Measurements from ENCODE around the gene CXCL1.

Gene CXCL1

DNA sequence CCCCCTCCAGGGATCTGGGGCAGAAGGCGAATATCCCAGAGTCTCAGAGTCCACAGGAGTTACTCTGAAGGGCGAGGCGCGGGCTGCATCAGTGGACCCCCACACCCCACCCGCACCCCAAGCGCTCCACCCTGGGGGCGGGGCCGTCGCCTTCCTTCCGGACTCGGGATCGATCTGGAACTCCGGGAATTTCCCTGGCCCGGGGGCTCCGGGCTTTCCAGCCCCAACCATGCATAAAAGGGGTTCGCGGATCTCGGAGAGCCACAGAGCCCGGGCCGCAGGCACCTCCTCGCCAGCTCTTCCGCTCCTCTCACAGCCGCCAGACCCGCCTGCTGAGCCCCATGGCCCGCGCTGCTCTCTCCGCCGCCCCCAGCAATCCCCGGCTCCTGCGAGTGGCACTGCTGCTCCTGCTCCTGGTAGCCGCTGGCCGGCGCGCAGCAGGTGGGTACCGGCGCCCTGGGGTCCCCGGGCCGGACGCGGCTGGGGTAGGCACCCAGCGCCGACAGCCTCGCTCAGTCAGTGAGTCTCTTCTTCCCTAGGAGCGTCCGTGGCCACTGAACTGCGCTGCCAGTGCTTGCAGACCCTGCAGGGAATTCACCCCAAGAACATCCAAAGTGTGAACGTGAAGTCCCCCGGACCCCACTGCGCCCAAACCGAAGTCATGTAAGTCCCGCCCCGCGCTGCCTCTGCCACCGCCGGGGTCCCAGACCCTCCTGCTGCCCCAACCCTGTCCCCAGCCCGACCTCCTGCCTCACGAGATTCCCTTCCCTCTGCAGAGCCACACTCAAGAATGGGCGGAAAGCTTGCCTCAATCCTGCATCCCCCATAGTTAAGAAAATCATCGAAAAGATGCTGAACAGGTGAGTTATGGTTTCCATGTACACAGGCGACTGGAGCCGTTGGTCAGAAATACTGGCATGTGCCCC is at the start of gene CXCL1:
Gene CXCL1, plus strand, starts transcription at position 264 of the 926 bp plus-strand sequence. Its CDS starts 78 bp downstream, at position 342.
- DNase-seq, result no peak

DNA sequence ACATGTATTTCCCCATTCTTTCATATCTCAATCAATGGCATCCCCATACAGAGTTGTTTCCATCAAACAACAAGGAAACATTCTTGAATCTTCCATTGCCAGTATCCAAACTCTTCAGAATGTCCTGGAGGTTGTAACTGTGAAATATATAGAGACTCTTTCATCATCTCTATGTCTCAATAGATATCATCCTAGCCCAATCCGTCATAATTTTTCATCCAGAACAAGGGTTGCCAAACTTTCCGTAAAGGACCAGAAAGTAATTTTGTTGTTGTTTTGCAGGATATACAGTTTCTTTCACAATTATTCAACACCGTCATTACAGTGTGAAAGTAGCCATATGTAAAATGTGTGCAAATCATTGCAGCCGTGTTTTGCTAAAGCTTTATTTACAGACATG is 47.9 kb upstream of the CXCL1 start:
- DNase-seq, result no peak

DNA sequence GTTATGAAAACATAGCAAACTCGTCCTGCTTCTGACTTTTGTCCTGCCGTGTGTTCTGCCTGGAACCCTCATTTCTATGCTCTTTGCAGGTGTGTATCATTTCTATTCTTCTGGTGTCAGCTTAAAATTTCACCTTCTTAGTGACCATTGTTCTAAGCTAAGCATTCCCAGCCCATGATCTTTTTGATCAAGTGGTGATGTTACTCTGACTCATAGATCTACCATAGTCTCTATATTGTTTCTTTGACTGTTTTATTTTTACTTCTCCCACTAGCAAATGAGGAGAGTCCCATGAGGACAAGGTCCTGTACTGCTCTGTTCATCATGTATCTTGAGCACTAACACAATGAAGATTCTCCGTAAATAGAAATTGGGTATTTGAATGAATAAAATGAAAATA is 46.8 kb upstream of the CXCL1 start:
- no peak for DNase-seq

- DNase-seq, result no peak
Measured at GRCh38 chr4:73822812-73823504, 46.2 kb upstream of the CXCL1 start.

DNA sequence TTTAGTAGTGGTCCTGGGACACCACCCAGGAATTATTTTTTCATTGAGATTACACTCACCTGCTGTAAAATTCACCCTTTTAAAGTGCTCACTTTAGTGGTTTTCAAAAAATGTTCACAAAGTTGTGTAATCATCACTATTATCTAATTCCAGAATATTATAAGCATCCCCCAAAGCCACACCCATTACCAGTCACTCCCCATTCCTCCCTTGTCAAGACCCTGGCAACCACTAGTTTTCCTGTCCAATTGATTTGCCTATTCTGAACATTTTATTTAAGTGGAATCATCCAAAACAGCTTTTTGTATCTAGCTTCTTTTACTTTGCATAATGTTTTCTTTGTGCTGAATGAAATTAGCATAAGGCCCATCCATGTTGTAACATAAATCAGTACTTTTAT is 45.4 kb upstream of the CXCL1 start:
- no peak for DNase-seq

GRCh38 chr4:73828956-73829355 is 40.2 kb upstream of the CXCL1 start:
- no peak for DNase-seq

GRCh38 chr4:73831569-73831968 is 37.6 kb upstream of the CXCL1 start:
- no peak for DNase-seq

DNA sequence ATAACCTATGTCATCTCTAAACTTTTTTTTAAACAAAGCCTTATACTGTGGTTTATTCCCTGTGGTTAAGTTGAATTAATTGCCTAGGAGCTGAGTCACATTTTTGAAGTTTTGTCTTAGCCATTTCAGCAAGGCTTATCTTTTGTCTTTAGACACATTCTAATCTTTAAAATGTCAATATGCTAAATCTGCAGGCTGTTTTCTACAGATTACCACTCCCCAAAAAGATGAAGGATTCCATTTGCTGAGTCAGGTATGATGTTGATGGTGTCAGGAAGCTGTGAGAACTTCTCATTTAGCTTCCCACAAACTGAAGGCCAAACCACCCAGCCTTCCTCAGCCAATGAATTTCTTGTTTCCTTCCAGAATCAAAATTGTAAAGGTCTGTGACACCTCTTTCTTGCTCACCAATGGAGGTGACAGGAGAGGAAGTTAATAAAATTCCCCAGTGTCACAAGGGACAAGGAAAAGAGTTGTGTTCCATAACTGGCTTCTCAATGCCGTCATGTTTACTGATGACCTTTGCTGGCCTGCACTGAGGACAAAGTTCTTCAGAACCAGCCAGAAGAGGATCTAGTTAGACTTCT is 36.4 kb upstream of the CXCL1 start:
- no peak for DNase-seq

- no peak for DNase-seq
Measured at GRCh38 chr4:73836373-73837279, 32.6 kb upstream of the CXCL1 start, which contains the start of gene CXCL6. CXCL6 (plus strand) TSS chr4:73836678; CDS start chr4:73836751, 73 bp downstream.

- DNase-seq, result no peak
Measured at GRCh38 chr4:73839071-73839470, 30.1 kb upstream of the CXCL1 start.

DNA sequence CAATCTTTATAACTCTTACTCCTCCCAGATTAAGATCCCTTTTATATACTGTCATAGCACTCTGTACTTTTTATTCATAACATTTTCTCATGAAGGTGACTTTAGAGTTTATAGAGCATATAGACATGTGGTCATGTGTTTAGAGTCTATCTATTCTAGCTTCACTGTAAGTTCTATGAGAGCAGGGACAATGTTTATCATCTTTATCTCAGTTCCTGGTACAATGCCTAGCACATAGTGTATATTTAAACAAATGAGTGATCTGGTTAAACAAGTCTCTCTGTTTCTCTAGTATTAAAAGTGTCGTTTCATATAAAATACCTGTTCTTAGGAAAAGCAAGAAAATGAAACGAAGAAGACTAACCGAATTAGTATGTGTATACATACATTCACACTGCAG is 29.5 kb upstream of the CXCL1 start:
- DNase-seq, result no peak

- no peak for DNase-seq
Measured at GRCh38 chr4:73841243-73841925, 27.8 kb upstream of the CXCL1 start.

DNA sequence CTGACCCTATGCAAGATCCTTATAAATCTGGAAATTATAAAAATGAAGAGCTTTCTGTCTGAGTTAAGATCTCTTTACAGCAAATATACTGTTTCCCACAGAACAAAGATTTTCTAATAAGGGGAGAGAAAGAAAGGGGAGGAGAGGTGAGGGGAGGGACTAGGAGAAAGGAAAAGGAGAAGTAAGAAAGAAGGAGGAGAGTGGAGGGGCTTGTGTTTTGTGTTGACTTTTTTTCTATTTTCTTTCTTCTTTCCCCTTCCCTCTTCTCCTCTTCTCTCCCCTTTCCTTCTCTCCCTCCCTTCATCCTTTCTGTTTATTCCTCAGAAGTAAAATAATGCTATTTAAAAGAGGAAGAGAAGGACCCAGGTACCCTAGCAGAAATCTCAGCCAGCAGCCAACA is 26.5 kb upstream of the CXCL1 start:
- no peak for DNase-seq

GRCh38 chr4:73843369-73843768 is 25.8 kb upstream of the CXCL1 start:
- no peak for DNase-seq

DNA sequence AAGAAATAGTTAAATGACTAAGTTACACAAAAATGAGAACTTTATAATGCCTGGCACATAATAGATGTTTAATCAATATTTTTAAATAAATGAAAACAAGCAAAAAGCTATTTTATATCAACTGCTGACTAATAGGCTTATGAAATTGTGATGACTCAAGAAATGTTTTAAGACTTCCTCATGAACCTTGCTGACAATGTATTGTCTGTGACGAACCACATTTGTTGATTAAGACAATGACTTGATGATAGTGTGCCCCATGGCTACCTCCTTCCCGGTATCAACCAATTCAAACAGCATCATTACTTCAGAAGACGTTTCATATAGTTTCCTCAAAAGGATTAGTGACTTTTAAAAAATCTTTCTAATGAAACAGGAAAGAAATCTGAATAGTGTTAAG is 24.8 kb upstream of the CXCL1 start:
- no peak for DNase-seq

- no peak for DNase-seq
Measured at GRCh38 chr4:73844806-73845205, 24.4 kb upstream of the CXCL1 start.

- no peak for DNase-seq
Measured at GRCh38 chr4:73847526-73848182, 21.5 kb upstream of the CXCL1 start.

DNA sequence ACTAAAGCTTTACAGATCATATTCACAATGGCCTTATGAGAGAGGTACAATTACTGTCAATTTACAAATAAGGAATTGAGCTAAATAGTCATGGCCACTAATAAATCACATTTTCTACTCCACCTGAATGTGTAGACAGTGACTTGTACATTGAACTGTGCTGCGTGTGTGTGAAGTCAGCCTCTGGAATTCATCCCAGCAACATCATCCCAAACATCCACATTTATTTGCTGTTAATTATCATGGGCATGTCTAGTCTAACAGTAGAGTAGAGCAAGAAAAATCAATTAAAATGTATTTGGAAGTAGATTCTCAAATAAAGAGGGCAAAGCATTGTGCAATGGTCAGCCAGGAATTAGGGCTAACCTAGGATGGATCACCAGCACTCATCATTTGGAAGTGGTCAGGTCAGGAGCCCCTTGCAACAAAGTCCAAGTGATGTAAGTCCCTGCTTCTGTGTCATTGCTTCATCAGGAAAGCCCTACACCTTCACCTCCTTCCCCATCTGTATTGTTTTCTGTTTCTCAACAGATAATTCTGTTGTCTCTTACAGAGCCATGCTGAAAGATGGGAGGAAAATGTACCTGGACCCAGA is 20.9 kb upstream of the CXCL1 start:
- DNase-seq, result no peak

GRCh38 chr4:73850261-73850970 is 18.8 kb upstream of the CXCL1 start:
- DNase-seq, result no peak

- no peak for DNase-seq
Measured at GRCh38 chr4:73851293-73851692, 17.9 kb upstream of the CXCL1 start.

Data from activated CD4-positive, alpha-beta T cell treated with anti-CD3 and anti-CD28 coated beads for 48 hours (primary cell).